ENCODE data around the gene PPP6R1.
A peak's percentile ranks its signal among the peaks of the same experiment; 100 is the strongest.

Gene PPP6R1, protein sequence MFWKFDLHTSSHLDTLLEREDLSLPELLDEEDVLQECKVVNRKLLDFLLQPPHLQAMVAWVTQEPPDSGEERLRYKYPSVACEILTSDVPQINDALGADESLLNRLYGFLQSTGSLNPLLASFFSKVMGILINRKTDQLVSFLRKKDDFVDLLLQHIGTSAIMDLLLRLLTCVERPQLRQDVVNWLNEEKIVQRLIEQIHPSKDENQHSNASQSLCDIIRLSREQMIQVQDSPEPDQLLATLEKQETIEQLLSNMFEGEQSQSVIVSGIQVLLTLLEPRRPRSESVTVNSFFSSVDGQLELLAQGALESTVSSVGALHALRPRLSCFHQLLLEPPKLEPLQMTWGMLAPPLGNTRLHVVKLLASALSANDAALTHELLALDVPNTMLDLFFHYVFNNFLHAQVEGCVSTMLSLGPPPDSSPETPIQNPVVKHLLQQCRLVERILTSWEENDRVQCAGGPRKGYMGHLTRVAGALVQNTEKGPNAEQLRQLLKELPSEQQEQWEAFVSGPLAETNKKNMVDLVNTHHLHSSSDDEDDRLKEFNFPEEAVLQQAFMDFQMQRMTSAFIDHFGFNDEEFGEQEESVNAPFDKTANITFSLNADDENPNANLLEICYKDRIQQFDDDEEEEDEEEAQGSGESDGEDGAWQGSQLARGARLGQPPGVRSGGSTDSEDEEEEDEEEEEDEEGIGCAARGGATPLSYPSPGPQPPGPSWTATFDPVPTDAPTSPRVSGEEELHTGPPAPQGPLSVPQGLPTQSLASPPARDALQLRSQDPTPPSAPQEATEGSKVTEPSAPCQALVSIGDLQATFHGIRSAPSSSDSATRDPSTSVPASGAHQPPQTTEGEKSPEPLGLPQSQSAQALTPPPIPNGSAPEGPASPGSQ

DNA sequence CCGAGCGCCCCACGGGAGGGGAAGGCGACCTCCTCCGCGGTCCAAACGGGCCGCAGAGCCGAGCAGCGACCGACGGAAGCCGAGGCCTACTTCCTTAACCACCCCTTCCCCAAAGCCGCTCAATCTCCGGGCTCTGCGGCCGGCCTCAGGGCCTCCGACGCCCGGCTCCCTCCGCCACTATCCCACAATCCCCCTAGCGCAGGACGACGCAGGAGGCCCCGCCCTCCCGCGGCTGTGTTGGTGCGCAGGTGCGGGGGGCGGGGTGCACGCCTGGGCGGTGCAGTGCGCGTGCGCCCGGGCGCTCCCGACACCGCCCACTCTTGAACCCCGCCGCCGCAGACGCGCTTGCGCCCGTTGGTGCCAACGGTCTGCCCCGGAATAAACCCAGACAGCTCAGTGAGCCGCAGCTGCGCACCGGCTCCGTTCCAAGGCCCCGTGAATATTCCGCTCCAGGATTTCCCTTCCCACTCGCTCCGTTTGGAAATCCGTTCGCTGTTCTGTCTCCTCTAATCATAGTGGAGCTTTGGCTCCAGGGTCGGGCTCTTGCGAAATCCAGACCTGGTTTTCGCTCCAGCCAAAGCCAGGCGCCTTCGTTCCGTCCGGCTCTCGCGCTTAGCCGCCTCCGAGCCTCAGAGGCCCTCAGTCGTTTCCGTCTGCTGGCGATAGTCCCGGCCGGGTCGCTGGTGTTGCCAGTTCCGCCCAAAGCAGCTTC, at the start of gene PPP6R1:
Gene PPP6R1 (minus strand): TSS at position 190 of the 712 bp plus-strand sequence. CDS start 11,914 bp downstream, outside the sequence.
- peak; percentile 92 to 99 (median 94) for DNase-seq (ENCODE audit: low read depth in 2 of 3, low spot score in 1 of 3)

DNA sequence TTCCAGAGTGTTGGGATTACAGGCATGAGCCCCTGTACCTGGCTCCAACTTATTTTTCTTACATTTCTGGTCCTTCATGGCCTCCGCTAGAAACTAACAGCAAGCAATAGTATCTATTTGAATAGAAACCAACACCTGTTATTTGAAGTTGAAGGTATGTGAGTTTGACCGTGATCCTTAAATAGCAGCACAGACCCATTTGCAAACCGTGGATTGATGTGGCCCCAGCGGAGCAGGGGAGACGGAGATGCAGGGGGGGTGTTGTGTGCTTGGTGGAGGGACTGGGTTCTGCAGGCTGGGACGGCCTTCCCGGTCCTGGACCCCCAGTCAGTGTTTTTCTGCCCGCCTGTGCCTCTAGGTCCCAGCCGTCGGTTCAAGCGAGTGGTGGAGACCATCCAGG, 49.5 kb upstream of the PPP6R1 start:
- DNase-seq (ENCODE audit: low read depth in 2 of 3, low spot score in 1 of 3), result no peak

DNA sequence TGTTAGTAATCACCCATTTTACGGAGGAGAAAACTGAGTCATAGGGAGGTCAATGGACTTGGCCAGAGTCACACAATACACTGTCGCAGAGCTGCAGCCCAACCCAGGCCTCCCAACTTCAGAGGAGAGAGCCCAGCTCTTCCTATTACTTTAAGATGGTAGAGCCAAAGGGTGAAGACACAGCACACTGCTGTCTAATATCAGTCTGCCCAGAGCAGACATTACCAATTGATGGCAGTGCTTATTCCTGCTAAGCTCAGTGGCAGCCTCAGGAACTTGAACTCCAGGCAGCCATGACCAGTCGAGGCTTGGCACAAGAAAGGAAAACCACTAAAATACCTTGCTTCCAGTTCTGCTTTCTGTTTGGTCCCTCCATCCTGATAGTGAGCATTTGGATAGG, 47.9 kb upstream of the PPP6R1 start:
- DNase-seq (ENCODE audit: low read depth in 2 of 3, low spot score in 1 of 3), result no peak

DNA sequence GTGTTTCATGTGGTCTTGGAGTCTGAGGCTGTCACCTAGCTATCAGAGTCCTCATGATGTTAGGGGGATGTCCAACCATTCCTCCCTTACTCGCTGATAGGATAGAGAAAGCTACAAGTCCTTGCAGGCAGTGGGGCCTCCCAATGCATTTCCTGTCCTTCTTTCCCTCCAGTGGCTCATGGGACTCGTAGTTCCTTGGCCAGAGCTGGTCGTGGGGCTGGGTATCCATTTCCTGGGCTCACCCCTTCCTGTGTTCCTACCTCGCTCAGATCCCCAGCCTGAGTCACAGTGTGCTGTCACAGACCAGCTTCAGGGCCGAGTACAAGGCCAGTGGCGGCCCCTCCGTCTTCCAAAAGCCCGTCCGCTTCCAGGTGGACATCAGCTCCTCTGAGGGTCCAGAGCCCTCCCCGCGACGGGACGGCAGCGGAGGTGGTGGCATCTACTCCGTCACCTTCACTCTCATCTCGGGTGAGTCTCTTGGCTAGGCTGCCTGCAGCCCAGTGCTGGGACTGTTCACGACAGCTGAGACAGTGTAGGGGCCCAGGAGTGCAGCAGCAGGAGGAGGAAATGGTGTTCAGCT, 47.3 kb upstream of the PPP6R1 start:
- DNase-seq (ENCODE audit: low read depth in 2 of 3, low spot score in 1 of 3), result no peak

DNA sequence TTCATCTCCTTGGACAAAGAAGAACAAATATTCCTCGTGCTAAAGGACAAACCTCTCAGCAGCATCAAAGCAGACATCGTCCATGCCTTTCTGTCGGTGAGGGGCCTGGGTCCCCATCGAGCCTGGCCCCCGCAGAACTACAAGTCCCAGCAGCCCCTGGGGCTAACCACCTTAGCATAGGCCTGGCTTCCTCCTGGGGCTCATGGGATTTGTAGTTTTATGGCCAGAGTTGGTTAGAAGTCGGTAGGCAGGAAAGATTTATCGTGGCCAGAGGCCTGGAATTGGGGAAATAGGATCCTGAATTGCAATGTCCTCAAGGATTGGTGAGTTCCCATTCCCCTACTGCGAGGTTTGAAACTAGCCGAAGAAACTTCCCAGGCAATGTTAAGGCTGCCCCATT, 46.7 kb upstream of the PPP6R1 start:
- peak in 2 of 3 donors; percentile 33 to 46 for DNase-seq (ENCODE audit: low read depth in 2 of 3, low spot score in 1 of 3)

DNA sequence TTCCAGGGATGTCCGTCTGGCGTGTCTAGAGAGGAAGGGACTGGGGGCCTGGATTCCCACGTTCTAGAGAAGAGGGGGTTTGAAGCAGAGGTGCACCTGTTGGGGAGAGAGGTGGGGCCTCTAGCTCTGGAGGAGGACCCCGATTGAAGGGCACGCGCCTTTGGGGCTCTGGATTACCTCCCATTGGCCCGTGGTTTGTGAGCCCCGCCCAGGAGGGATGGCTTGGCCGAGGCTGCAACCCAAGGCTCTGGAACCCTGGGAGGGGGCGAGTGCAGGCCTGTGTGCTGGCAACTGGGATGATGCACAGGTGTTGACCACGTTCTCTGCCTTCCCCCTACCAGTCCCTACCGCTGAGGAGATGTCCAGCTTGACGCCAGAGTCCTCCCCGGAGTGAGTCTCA, 46.2 kb upstream of the PPP6R1 start:
- DNase-seq (ENCODE audit: low read depth in 2 of 3, low spot score in 1 of 3), result no peak

DNA sequence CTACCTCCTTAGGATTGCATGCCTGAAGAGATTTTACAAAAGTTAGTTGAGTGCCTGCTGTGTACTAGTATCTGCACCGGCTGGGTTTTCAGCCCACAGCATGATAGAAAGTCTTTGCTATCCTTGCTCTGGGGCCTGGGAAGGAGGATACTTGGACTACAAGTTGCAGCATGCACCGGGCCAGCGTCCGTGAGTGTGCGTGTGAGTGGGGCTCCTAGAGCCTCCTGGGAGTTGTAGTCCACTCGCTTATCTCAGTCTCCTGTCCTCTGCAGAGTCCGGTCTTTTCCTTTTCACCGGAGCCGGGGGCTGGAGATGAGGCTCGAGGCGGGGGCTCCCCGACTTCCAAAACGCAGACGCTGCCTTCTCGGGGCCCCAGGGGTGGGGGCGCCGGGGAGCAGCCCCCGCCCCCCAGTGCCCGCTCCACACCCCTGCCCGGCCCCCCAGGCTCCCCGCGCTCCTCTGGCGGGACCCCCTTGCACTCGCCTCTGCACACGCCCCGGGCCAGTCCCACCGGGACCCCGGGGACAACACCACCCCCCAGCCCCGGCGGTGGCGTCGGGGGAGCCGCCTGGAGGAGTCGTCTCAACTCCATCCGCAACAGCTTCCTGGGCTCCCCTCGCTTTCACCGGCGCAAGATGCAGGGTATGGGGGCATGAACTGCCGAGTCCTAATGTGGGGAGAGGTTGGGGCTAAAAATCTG, 45.6 kb upstream of the PPP6R1 start:
- DNase-seq (ENCODE audit: low read depth in 2 of 3, low spot score in 1 of 3), result peak in 1 of 3 donors; percentile 24

DNA sequence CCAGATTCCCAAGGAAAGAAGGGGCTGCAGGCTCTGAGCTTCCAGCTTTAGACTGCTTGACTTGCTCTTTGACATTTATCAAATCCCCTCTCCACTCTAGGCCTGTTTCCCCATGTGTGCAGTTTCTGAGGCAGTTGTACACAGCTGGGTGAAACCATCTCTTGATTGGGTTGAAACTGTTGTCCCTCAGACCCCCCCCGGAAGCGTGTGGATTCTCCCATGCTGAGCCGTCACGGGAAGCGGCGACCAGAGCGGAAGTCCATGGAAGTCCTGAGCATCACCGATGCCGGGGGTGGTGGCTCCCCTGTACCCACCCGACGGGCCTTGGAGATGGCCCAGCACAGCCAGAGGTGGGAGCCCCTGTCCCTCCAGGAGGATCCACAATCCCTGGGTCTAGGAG, 44.7 kb upstream of the PPP6R1 start:
- no peak for DNase-seq (ENCODE audit: low read depth in 2 of 3, low spot score in 1 of 3)

DNA sequence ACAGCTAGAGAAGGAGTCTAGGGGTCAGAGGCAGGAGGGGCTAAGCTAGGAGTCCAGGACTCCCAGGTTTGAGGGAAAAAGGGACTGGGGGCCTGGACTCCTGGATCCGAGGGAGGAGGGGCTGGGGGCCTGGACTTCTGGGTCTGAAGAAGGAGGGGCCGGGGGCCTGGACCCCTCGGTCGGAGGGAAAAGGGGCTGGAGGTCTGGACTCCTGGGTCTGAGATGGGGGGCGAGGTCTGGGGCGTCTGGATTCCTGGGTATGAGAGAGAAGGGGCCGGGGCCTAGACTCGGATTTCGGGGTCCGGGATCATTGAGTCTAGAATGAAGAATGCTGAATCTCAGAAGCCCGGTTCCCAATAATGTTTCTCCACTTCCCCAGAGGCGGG, 43.5 kb upstream of the PPP6R1 start:
- DNase-seq (ENCODE audit: low read depth in 2 of 3, low spot score in 1 of 3), result no peak

DNA sequence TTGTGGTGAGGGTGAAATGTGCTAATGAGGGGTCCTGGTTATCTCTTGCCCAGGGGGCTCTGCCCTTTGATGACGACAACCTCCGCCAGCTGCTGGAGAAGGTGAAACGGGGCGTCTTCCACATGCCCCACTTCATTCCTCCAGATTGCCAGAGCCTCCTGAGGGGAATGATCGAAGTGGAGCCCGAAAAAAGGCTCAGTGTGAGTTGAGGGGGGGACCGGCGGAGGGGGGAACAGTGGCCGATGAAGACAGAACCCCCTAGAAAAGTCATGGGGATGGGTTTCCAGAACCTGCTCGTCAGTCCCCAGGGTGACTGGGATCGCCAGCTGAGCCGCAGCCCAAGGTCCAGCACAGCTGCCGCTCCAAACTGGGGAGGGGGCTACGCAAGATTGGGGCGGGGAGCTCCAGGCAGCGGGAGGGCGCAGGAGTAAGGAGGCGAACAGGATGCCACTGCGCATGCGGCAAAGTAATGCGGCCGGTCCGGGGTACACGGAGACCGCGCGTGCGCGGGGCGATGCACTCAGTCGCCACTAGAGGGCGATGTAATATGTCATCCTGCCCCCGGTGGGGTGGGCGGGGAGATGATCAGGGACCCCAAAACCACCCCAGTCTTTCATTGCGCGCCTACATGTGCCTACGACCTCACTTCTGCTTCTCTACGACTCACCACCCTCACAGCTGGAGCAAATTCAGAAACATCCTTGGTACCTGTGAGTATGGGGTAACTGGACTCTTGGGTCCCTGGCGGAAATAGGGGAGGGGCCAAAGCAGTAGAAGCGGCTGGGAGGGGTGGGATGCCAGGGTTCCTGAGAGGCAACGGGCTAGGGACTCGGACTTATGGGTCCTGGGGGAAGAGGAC, 42.9 kb upstream of the PPP6R1 start:
- DNase-seq (ENCODE audit: low read depth in 2 of 3, low spot score in 1 of 3), result peak; percentile 87 to 97 (median 92)

DNA sequence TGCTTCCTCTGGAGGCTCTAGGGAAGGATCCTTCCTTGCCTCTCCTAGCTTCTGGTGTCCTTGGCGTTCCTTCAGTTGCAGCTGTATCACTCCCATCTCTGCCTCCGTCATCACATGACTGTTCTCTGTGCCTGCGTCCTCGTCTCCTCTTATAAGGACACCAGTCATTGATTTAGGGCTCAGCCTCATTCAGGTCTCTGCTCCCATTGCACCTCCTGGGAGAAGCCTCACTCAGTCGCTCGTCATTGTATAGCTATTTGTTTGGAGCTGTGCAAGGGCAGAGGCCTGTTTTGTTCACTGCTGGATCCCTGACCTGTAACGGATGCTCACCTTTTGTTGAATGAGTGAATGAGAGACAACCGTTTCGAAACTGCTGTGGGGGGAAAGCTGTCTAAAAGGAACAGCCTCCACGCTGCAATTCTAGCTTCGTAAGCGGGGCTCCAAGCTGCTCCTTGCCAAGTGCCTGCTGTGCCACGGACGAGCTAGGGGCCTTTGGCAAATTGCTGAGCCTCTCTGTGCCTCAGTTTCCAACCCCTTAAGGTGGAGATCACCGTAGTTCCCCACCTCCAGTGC, 42.2 kb upstream of the PPP6R1 start:
- no peak for DNase-seq (ENCODE audit: low read depth in 2 of 3, low spot score in 1 of 3)

DNA sequence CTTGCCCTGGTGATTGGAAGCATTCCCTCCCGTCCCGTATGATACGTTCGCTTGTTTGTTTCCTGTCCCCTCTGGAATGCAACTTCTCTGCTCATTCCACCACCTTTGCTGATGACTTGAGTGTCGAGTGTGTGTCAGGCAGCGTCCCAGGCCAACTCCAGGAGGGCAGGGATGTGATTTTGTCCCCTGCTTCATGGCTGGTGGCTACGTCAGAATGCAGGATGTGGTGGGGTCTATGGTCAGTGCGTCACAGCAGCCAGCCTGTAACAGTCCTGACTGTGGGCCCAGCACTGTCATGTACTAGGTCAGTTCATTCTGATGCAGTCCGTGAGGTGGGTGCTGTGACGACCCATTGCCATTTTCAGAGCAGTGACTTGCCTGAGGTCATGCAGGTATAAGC, 41.2 kb upstream of the PPP6R1 start:
- DNase-seq (ENCODE audit: low read depth in 2 of 3, low spot score in 1 of 3), result no peak

DNA sequence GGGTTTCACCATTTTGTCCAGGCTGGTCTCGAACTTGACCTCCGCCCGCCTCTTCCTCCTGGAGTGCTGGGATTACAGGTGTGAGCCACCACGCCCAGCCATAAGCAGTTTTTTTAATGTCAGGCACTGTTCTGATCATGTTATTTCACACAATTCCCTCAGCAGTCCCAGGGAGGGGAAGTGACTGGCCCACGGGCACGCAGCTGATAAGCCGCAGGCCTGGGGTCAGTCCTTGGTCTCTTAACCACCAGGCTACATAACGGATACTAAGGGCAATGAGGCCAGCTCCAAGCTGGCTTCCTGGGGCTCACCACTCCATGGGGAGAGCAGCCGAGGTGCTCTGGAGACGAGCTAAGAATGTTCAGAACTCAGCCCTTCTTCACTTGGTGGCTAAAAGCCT, 38.5 kb upstream of the PPP6R1 start:
- DNase-seq (ENCODE audit: low read depth in 2 of 3, low spot score in 1 of 3), result no peak

DNA sequence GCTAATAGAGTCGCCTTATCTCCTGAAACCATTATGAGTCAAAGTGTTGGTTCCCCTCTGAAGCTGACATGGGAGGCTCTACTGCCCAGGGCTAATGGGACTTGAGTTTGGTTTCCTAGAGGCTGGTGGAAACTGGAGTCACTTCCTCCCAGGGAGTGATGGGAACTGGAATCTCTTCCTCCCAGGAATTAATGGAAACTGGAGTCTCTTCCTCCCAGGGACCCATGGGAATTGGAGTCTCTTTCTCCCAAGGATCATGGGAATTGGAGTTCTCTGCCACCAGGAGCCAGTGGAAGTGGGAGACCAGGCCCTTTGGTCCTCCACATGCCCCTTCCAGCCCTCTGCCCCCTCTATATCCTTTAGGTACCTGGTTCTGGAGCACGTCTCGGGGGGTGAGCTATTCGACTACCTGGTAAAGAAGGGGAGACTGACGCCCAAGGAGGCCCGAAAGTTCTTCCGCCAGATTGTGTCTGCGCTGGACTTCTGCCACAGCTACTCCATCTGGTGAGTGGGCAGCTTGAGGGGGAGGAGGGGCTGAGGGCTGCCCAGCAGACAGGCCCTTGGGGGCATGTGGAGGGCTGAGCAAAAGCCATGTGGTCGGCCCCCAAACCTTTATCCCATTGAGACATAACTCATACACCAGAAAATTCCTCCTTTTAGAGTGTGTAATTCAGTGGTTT, 30.4 kb upstream of the PPP6R1 start:
- DNase-seq (ENCODE audit: low read depth in 2 of 3, low spot score in 1 of 3), result no peak

DNA sequence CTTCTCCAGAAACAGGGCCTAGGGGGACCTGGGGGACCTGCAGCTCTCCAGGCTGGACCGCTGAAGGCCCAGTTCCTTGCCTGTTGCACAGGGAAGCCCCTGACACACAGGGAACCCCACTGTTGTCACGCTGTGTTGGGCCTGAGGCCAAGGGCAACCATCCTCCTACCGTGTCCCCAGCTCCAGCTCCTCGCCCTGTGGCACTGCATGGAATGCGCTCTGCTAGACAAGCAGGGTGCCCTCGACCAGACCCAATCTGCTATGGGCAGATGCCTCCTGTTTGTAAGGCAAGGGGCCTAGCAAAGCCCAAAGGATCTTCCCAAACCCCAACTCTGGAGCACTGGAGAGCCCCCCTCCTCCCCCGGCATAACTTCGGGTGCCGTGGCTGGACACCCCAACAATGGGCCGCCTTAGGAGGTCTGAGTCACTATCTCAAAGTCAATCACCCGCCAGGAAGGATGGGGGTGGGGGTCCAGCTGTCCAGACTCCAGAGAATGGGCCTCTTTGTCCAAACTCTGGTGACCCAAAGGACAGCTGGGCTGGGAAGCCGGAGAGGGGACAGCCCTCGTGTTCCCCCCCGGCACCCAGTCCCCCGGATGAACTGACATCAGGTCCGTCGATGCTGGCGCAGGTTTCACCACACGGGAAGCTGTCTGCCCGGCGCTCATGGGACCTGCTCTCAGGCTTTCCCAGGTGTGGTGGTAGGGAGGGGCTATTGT, 28.7 kb upstream of the PPP6R1 start:
- no peak for DNase-seq (ENCODE audit: low read depth in 2 of 3, low spot score in 1 of 3)

DNA sequence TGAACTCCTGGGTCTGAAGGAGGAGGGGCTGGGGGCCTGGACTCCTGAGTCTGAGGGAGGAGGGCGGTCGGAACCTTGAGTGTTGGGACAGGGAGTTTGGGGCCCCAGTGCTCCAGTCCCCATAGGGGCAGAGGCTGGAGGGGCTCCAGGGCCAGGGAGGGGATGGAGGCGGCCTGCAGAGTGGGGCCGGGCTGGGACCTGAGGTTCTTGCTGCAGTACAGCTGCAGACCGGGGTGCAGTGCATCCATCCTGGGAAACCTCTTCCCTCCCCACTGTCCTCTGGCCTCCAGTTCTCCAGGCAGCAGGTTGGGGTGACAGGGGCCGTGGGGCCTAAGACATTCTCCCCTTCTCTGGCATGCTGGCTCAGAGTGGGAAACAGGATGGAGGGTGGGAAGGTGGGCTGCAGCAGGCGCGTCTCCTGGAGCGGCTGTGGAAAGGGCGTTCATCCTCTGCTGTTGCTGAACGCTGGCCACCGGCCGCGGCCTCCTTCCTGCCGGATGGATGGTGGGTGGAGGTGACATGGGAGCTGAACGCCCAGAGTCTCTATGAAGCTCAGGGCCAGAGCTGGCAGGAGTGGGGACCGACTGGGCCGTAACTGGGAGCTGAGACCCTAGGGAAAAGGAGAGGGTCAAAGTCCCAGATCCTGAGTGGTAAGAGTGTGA, 26.5 kb upstream of the PPP6R1 start:
- no peak for DNase-seq (ENCODE audit: low read depth in 2 of 3, low spot score in 1 of 3)

DNA sequence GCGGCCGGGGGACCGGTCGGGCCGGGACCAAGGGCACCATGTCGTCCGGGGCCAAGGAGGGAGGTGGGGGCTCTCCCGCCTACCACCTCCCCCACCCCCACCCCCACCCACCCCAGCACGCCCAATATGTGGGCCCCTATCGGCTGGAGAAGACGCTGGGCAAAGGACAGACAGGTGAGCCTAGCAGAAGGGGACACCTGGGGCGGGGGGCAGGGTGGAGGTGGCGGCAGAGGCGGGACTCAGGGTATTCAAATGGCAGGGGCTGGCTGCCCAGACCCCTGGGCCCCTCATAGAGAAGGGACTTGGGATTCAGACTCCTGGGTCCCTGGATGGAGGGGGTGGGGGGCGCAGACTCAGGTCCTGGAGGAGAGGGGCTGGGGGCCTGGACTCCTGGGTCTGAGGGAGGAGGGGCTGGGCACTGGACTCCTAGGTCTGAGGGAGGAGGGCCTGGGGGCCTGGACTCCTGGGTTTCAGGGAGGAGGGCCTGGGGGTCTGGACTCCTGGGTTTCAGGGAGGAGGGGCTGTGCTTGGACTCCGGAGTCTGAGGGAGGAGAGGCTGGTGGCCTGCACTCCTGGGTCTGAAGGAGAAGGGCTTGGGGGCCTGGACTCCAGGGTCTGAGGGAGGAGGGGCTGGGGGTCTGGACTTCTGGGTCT, 25.7 kb upstream of the PPP6R1 start:
- no peak for DNase-seq (ENCODE audit: low read depth in 2 of 3, low spot score in 1 of 3)

Data from stimulated activated CD4-positive, alpha-beta T cell treated with anti-CD3 and anti-CD28 coated beads, Interleukin-12 subunit alpha, Interleukin-12 subunit beta, amount 100 ng/mL, for 48 hours (primary cell).